SK-N-SH treated with all-trans-retinoic acid at 6 μM for 48 hours (cell line): ENCODE measurements around the gene CDYL.

ENCODE experiments used
- ATAC-seq: fragments of 200-7000 bp; cut with Tn5 transposase; 3 replicates; pipeline ENCODE4 v1.9.1; 2020; ENCODE audit warnings: mild to moderate bottlenecking, moderate library complexity
- ARNTL ChIP-seq: fragments of 450-650 bp; formaldehyde crosslinking; IDR thresholded peaks from 2 replicates; pipeline ENCODE4 v1.5.0; 2020; ENCODE audit warnings: low read depth, mild to moderate bottlenecking, moderate library complexity, borderline replicate concordance
- BACH2 ChIP-seq: fragments of 250-450 bp; sonication (Bioruptor Pico); IDR thresholded peaks from 2 replicates; pipeline ENCODE4 v1.9.0; 2021; ENCODE audit warnings: mild to moderate bottlenecking, borderline replicate concordance
- CSDC2 ChIP-seq: fragments of 250-450 bp; sonication (Bioruptor Pico); IDR thresholded peaks from 2 replicates; pipeline ENCODE4 v1.5.0; 2020; ENCODE audit warnings: mild to moderate bottlenecking, moderate library complexity
- ESRRG ChIP-seq: fragments of 250-450 bp; sonication (Bioruptor Pico); IDR thresholded peaks from 2 replicates; pipeline ENCODE4 v1.6.1; 2021; ENCODE audit warnings: mild to moderate bottlenecking
- GLIS3 ChIP-seq: fragments of 250-450 bp; sonication (Bioruptor Pico); IDR thresholded peaks from 2 replicates; pipeline ENCODE4 v1.5.0; 2020; ENCODE audit warnings: mild to moderate bottlenecking, moderate library complexity
- ISL1 ChIP-seq: fragments of 250-450 bp; sonication (Bioruptor Pico); IDR thresholded peaks from 2 replicates; pipeline ENCODE4 v2.1.2; 2022; ENCODE audit warnings: mild to moderate bottlenecking, moderate library complexity
- OSR1 ChIP-seq: fragments of 250-450 bp; sonication (Bioruptor Pico); IDR thresholded peaks from 2 replicates; pipeline ENCODE4 v1.8.0; 2022; ENCODE audit warnings: moderate library complexity, mild to moderate bottlenecking, inconsistent platforms
- PPARA ChIP-seq: fragments of 250-450 bp; sonication (Bioruptor Pico); IDR thresholded peaks from 2 replicates; pipeline ENCODE4 v1.5.0; 2020; ENCODE audit warnings: mild to moderate bottlenecking, borderline replicate concordance
- RARB ChIP-seq: fragments of 250-450 bp; sonication (Bioruptor Pico); IDR thresholded peaks from 2 replicates; pipeline ENCODE4 v1.8.0; 2021; ENCODE audit warnings: mild to moderate bottlenecking, moderate library complexity
- SNAI2 ChIP-seq: fragments of 250-450 bp; sonication (Bioruptor Pico); IDR thresholded peaks from 2 replicates; pipeline ENCODE4 v1.5.0; 2020; ENCODE audit warnings: mild to moderate bottlenecking, moderate library complexity
- TOX ChIP-seq: fragments of 250-450 bp; sonication (Bioruptor Pico); IDR thresholded peaks from 2 replicates; pipeline ENCODE4 v1.8.0; 2021; ENCODE audit warnings: mild to moderate bottlenecking, moderate library complexity, borderline replicate concordance
- ZC3H10 ChIP-seq: fragments of 250-450 bp; sonication (Bioruptor Pico); IDR thresholded peaks from 2 replicates; pipeline ENCODE4 v1.5.1; 2021; ENCODE audit warnings: mild to moderate bottlenecking, moderate library complexity
- ZFP30 ChIP-seq: fragments of 450-650 bp; formaldehyde crosslinking; IDR thresholded peaks from 2 replicates; pipeline ENCODE4 v1.5.0; 2022; ENCODE audit warnings: mild to moderate bottlenecking, moderate library complexity
- ZNF565 ChIP-seq: fragments of 450-650 bp; formaldehyde crosslinking; conservative IDR thresholded peaks from 2 replicates; pipeline ENCODE4 v1.5.0; 2020; ENCODE audit warnings: low read depth, mild to moderate bottlenecking, moderate library complexity
- ZNF70 ChIP-seq: fragments of 450-650 bp; formaldehyde crosslinking; IDR thresholded peaks from 2 replicates; pipeline ENCODE4 v1.5.0; 2020; ENCODE audit warnings: mild to moderate bottlenecking, moderate library complexity
- ZNF8 ChIP-seq: fragments of 450-650 bp; formaldehyde crosslinking; IDR thresholded peaks from 2 replicates; pipeline ENCODE4 v1.5.0; 2020; ENCODE audit warnings: mild to moderate bottlenecking, moderate library complexity
- TF ChIP-seq, protein P1 (sequence below): fragments of 250-450 bp; sonication (Bioruptor Pico); IDR thresholded peaks from 2 replicates; pipeline ENCODE4 v1.8.0; 2021; ENCODE audit warnings: low read depth, mild to moderate bottlenecking, moderate library complexity, borderline replicate concordance
- TF ChIP-seq, protein P2 (sequence below): fragments of 250-450 bp; sonication (Bioruptor Pico); IDR thresholded peaks from 2 replicates; pipeline ENCODE4 v1.8.0; 2020; ENCODE audit warnings: mild to moderate bottlenecking, moderate library complexity, borderline replicate concordance
- TF ChIP-seq, protein P3 (sequence below): fragments of 250-450 bp; sonication (Bioruptor Pico); IDR thresholded peaks from 2 replicates; pipeline ENCODE4 v1.5.0; 2020; ENCODE audit warnings: mild to moderate bottlenecking, moderate library complexity
- TF ChIP-seq, protein P4 (sequence below): fragments of 250-450 bp; sonication (Bioruptor Pico); IDR thresholded peaks from 2 replicates; pipeline ENCODE4 v1.5.1; 2021; ENCODE audit warnings: mild to moderate bottlenecking, moderate library complexity
- TF ChIP-seq, protein P5 (sequence below): fragments of 250-450 bp; sonication (Bioruptor Pico); IDR thresholded peaks from 2 replicates; pipeline ENCODE4 v1.5.1; 2020; ENCODE audit warnings: low read depth, mild to moderate bottlenecking, moderate library complexity

CDYL gene

DNA sequence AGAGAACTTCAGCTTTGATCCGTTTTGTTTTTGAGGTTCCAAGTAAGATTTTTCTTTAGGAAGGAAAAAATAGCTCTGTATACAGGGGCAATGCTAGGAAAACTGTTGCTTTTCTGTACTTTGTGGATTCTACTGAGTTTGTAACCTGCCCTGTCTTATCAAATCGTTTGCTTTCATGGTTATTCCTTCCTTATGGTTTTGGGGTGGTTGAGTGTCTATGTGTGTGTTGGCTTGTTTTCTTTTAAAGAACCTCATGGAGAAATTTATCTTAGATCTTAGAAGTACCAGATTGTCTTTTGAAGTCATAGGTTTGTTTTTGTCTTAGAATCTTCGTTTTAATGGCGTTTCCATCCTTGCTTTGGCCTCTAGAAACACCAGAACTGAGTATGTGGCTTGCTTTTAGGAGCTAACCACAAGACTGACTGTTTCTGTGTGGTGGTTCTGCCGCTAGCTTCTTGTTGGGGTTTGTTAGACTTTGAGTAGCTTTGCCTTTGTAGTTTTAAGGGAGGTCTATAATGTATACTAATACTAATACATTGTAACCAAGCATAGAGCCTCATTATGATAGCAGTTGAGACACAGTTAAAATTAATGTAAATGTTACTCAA, 140.9 kb downstream of the CDYL start:
- no peak for ATAC-seq
- TF ChIP-seq TOX (CRISPR knock-in tag) (no peak), CSDC2 (CRISPR knock-in tag) (no peak), GLIS3 (CRISPR knock-in tag) (no peak), PPARA (CRISPR knock-in tag) (no peak), ARNTL (CRISPR knock-in tag) (no peak), ZNF565 (CRISPR knock-in tag) (no peak)
- TF ChIP-seq, protein P1, sequence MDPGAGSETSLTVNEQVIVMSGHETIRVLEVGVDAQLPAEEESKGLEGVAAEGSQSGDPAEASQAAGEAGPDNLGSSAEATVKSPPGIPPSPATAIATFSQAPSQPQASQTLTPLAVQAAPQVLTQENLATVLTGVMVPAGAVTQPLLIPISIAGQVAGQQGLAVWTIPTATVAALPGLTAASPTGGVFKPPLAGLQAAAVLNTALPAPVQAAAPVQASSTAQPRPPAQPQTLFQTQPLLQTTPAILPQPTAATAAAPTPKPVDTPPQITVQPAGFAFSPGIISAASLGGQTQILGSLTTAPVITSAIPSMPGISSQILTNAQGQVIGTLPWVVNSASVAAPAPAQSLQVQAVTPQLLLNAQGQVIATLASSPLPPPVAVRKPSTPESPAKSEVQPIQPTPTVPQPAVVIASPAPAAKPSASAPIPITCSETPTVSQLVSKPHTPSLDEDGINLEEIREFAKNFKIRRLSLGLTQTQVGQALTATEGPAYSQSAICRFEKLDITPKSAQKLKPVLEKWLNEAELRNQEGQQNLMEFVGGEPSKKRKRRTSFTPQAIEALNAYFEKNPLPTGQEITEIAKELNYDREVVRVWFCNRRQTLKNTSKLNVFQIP (CRISPR knock-in tag): no peak

DNA sequence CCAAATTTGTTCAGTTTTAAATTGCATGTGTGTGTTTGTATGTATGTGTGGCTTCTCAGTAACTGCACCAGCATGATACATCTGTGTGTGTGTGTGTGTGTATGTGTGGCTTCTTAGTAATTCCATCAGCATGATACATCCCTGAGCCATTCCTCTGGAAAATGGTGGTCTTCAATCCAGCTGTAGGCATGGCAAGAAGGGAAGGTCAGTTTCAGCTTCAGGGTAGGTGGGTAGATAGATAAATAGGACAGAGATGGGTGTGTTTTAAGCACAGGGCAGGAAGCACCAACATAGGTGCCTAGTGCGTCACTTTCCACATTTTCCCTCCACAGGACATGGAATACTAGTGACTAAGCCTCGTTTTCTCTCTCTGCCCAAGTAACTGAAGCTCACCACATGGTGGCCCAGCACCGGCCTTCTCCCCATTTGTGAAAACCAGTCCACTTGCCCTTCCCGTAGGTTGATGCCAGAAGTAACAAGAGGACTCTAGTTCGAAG, 144.8 kb downstream of the CDYL start:
- TF ChIP-seq OSR1 (CRISPR knock-in tag) (no peak), ARNTL (CRISPR knock-in tag) (no peak), ISL1 (CRISPR knock-in tag) (no peak), ZC3H10 (CRISPR knock-in tag) (no peak), CSDC2 (CRISPR knock-in tag) (no peak), RARB (no peak), ZNF565 (CRISPR knock-in tag) (no peak), ESRRG (no peak), TOX (CRISPR knock-in tag) (no peak), BACH2 (CRISPR knock-in tag) (no peak), ZNF70 (CRISPR knock-in tag) (no peak), SNAI2 (no peak), ZFP30 (CRISPR knock-in tag) (no peak), ZNF8 (CRISPR knock-in tag) (no peak)
- TF ChIP-seq, protein P2, sequence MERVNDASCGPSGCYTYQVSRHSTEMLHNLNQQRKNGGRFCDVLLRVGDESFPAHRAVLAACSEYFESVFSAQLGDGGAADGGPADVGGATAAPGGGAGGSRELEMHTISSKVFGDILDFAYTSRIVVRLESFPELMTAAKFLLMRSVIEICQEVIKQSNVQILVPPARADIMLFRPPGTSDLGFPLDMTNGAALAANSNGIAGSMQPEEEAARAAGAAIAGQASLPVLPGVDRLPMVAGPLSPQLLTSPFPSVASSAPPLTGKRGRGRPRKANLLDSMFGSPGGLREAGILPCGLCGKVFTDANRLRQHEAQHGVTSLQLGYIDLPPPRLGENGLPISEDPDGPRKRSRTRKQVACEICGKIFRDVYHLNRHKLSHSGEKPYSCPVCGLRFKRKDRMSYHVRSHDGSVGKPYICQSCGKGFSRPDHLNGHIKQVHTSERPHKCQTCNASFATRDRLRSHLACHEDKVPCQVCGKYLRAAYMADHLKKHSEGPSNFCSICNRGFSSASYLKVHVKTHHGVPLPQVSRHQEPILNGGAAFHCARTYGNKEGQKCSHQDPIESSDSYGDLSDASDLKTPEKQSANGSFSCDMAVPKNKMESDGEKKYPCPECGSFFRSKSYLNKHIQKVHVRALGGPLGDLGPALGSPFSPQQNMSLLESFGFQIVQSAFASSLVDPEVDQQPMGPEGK (CRISPR knock-in tag): no peak
- TF ChIP-seq, protein P3, sequence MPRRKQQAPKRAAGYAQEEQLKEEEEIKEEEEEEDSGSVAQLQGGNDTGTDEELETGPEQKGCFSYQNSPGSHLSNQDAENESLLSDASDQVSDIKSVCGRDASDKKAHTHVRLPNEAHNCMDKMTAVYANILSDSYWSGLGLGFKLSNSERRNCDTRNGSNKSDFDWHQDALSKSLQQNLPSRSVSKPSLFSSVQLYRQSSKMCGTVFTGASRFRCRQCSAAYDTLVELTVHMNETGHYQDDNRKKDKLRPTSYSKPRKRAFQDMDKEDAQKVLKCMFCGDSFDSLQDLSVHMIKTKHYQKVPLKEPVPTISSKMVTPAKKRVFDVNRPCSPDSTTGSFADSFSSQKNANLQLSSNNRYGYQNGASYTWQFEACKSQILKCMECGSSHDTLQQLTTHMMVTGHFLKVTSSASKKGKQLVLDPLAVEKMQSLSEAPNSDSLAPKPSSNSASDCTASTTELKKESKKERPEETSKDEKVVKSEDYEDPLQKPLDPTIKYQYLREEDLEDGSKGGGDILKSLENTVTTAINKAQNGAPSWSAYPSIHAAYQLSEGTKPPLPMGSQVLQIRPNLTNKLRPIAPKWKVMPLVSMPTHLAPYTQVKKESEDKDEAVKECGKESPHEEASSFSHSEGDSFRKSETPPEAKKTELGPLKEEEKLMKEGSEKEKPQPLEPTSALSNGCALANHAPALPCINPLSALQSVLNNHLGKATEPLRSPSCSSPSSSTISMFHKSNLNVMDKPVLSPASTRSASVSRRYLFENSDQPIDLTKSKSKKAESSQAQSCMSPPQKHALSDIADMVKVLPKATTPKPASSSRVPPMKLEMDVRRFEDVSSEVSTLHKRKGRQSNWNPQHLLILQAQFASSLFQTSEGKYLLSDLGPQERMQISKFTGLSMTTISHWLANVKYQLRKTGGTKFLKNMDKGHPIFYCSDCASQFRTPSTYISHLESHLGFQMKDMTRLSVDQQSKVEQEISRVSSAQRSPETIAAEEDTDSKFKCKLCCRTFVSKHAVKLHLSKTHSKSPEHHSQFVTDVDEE (CRISPR knock-in tag): no peak
- TF ChIP-seq, protein P4, sequence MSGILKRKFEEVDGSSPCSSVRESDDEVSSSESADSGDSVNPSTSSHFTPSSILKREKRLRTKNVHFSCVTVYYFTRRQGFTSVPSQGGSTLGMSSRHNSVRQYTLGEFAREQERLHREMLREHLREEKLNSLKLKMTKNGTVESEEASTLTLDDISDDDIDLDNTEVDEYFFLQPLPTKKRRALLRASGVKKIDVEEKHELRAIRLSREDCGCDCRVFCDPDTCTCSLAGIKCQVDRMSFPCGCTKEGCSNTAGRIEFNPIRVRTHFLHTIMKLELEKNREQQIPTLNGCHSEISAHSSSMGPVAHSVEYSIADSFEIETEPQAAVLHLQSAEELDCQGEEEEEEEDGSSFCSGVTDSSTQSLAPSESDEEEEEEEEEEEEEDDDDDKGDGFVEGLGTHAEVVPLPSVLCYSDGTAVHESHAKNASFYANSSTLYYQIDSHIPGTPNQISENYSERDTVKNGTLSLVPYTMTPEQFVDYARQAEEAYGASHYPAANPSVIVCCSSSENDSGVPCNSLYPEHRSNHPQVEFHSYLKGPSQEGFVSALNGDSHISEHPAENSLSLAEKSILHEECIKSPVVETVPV: no peak
- TF ChIP-seq, protein P5, sequence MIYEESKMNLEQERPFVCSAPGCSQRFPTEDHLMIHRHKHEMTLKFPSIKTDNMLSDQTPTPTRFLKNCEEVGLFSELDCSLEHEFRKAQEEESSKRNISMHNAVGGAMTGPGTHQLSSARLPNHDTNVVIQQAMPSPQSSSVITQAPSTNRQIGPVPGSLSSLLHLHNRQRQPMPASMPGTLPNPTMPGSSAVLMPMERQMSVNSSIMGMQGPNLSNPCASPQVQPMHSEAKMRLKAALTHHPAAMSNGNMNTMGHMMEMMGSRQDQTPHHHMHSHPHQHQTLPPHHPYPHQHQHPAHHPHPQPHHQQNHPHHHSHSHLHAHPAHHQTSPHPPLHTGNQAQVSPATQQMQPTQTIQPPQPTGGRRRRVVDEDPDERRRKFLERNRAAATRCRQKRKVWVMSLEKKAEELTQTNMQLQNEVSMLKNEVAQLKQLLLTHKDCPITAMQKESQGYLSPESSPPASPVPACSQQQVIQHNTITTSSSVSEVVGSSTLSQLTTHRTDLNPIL (CRISPR knock-in tag): no peak
- TF ChIP-seq, protein P1 (CRISPR knock-in tag): no peak
- ATAC-seq: no peak
